Activated CD4-positive, alpha-beta memory T cell treated with anti-CD3 and anti-CD28 coated beads, Interleukin-2, amount 10 ng/mL, durations not matched to agents 7 days and 5 days (primary cell): Measurements from ENCODE around the gene MOB1A. TPM values are rescaled to one million over a fixed set of nuclear protein-coding genes. Genes with fewer than 3 reads are reported as not detected.
"Not testable (repeated sequence)": the region's sequence is repeated elsewhere in the genome, so short reads cannot be mapped to it uniquely, and the experiment has no call there.

Source experiments
- CTCF ChIA-PET: fragments of 350-600 bp; sonication (Branson Sonifier 250); formaldehyde crosslinking; loops from one replicate; lab custom pipeline; 2021; ENCODE audit warnings: antibody characterized with exemption, inconsistent platforms; lab: Charles Lee
- POLR2A ChIA-PET: fragments of 350-600 bp; sonication (Branson Sonifier 250); formaldehyde crosslinking; loops from one replicate; lab custom pipeline; 2021; ENCODE audit warnings: antibody characterized with exemption; lab: Charles Lee
- DNase-seq: peaks from one replicate; pipeline ENCODE4 v3.0.0-alpha.2; 2020
- H3K27ac Mint-ChIP-seq: one replicate; pipeline ENCODE4 v1.8.0; 2021; ENCODE audit warnings: mild to moderate bottlenecking, mixed read lengths
- H3K27me3 Mint-ChIP-seq: one replicate; pipeline ENCODE4 v1.8.0; 2021; ENCODE audit warnings: mixed read lengths
- H3K36me3 Mint-ChIP-seq: one replicate; pipeline ENCODE4 v1.8.0; 2021; ENCODE audit warnings: low read depth, mixed read lengths
- H3K4me1 Mint-ChIP-seq: one replicate; pipeline ENCODE4 v1.8.0; 2021; ENCODE audit warnings: mixed read lengths
- H3K4me3 Mint-ChIP-seq: one replicate; pipeline ENCODE4 v1.8.0; 2021; ENCODE audit warnings: mild to moderate bottlenecking, mixed read lengths
- H3K9me3 Mint-ChIP-seq: one replicate; pipeline ENCODE4 v1.8.0; 2021; ENCODE audit warnings: mixed read lengths
- total RNA-seq, 2 experiments: library from RNA; stranded (reverse); gene quantifications; one replicate each; pipeline ENCODE4 v1.2.3, GENCODE V29; 2021

MOB1A gene
- total RNA-seq, 2 experiments from 2014 or later = 188 to 193 TPM

- ChIA-PET POLR2A (interaction anchor here (0.7 to 7.4 kb wide), 18 partner anchors 11 to 323 kb away, joined by 3 to 47 read pairs (median 4); partner anchors contain the start of genes MOB1A, MTHFD2 and STAMBP), CTCF (interaction anchor here (0.5 to 6.7 kb wide), 32 partner anchors 8 to 410 kb away, joined by 3 to 127 read pairs (median 4); partner anchors contain the start of genes MOB1A, MTHFD2, STAMBP and TPRKB)
- Mint-ChIP-seq H3K4me3 (no peak overlapping the region), H3K9me3 (no peaks in the 10 kb centered on the region), H3K36me3 (peaks cover 19% of the 10 kb centered on the region), H3K27ac (no peak overlapping the region), H3K27me3 (no peaks in the 10 kb centered on the region), H3K4me1 (peaks cover 12% of the 10 kb centered on the region)
- DNase-seq = peak; percentile 51
These were observed 31.6 kb downstream of the MOB1A start for GRCh38 chr2:74146929-74147726.

- peaks cover 8% of the 10 kb centered on the region for H3K4me1 Mint-ChIP-seq
- H3K27me3 Mint-ChIP-seq = no peaks in the 10 kb centered on the region
- H3K27ac Mint-ChIP-seq = no peak overlapping the region
- POLR2A ChIA-PET = no interaction called here
- peaks cover 12% of the 10 kb centered on the region for H3K36me3 Mint-ChIP-seq
- CTCF ChIA-PET = interaction anchor here (1.3 kb wide), 1 partner anchor 9 kb away, joined by 3 read pairs; no protein-coding TSS in a partner anchor
- H3K4me3 Mint-ChIP-seq = no peak overlapping the region
- no peaks in the 10 kb centered on the region for H3K9me3 Mint-ChIP-seq
- no peak for DNase-seq
These were observed 36.3 kb downstream of the MOB1A start for GRCh38 chr2:74142340-74142739.

GRCh38 chr2:74138600-74139323 is 39.9 kb downstream of the MOB1A start:
- H3K4me1 Mint-ChIP-seq = no peaks in the 10 kb centered on the region
- no peak overlapping the region for H3K27ac Mint-ChIP-seq
- peaks cover 27% of the 10 kb centered on the region for H3K36me3 Mint-ChIP-seq
- CTCF ChIA-PET = interaction anchor here (1.3 to 1.6 kb wide), 2 partner anchors 8 to 13 kb away, joined by 5 to 6 read pairs; partner anchors contain the start of gene BOLA3
- H3K4me3 Mint-ChIP-seq = no peak overlapping the region
- H3K9me3 Mint-ChIP-seq = no peaks in the 10 kb centered on the region
- H3K27me3 Mint-ChIP-seq = no peaks in the 10 kb centered on the region
- POLR2A ChIA-PET = interaction anchor here (0.8 kb wide), 1 partner anchor 67 kb away, joined by 3 read pairs; no protein-coding TSS in a partner anchor
- DNase-seq = no peak

- no peak overlapping the region for H3K27ac Mint-ChIP-seq
These were observed 40.8 kb downstream of the MOB1A start for GRCh38 chr2:74137651-74138599.

GRCh38 chr2:74131901-74132300 is 46.8 kb downstream of the MOB1A start:
- Mint-ChIP-seq H3K4me1 (peaks cover 2% of the 10 kb centered on the region), H3K27ac (no peak overlapping the region), H3K4me3 (no peak overlapping the region), H3K36me3 (peaks cover 18% of the 10 kb centered on the region), H3K27me3 (peaks cover 12% of the 10 kb centered on the region), H3K9me3 (no peaks in the 10 kb centered on the region)
- ChIA-PET CTCF (no interaction called here), POLR2A (no interaction called here)
- no peak for DNase-seq

More at GRCh38 chr2:74137651-74138599, 40.8 kb downstream of the MOB1A start:
- Mint-ChIP-seq H3K27me3 (peaks cover 1% of the 10 kb centered on the region), H3K4me1 (no peaks in the 10 kb centered on the region), H3K9me3 (no peaks in the 10 kb centered on the region), H3K4me3 (no peak overlapping the region), H3K36me3 (peaks cover 27% of the 10 kb centered on the region)
- DNase-seq = no peak
- ChIA-PET POLR2A (no interaction called here), CTCF (interaction anchor here (1.3 to 1.6 kb wide), 2 partner anchors 9 to 14 kb away, joined by 5 to 6 read pairs; partner anchors contain the start of gene BOLA3)

GRCh38 chr2:74130211-74130995 is 48.3 kb downstream of the MOB1A start:
- peaks cover 15% of the 10 kb centered on the region for H3K36me3 Mint-ChIP-seq
- H3K4me3 Mint-ChIP-seq = no peak overlapping the region
- no peaks in the 10 kb centered on the region for H3K9me3 Mint-ChIP-seq
- H3K4me1 Mint-ChIP-seq = peaks cover 2% of the 10 kb centered on the region
- peaks cover 12% of the 10 kb centered on the region for H3K27me3 Mint-ChIP-seq
- H3K27ac Mint-ChIP-seq = no peak overlapping the region
- CTCF ChIA-PET = interaction anchor here (0.8 kb wide), 1 partner anchor 10 kb away, joined by 3 read pairs; no protein-coding TSS in a partner anchor
- POLR2A ChIA-PET = interaction anchor here (0.7 kb wide), 1 partner anchor 10 kb away, joined by 3 read pairs; no protein-coding TSS in a partner anchor
- no peak for DNase-seq

GRCh38 chr2:74128206-74128605 is 50.5 kb downstream of the MOB1A start:
- peaks cover 2% of the 10 kb centered on the region for H3K36me3 Mint-ChIP-seq
- POLR2A ChIA-PET = no interaction called here
- CTCF ChIA-PET = interaction anchor here (0.7 to 1.1 kb wide), 3 partner anchors 24 to 307 kb away, joined by 3 to 5 read pairs (median 3); no protein-coding TSS in a partner anchor

GRCh38 chr2:74123955-74124354 is 54.7 kb downstream of the MOB1A start:
- POLR2A ChIA-PET, DNase-seq, H3K4me3 Mint-ChIP-seq, H3K27ac Mint-ChIP-seq, H3K27me3 Mint-ChIP-seq, CTCF ChIA-PET: not testable (repeated sequence)
- peaks cover 13% of the 10 kb centered on the region for H3K4me1 Mint-ChIP-seq
- peaks cover 22% of the 10 kb centered on the region for H3K9me3 Mint-ChIP-seq
- H3K36me3 Mint-ChIP-seq = peaks cover 12% of the 10 kb centered on the region

More at GRCh38 chr2:74128206-74128605, 50.5 kb downstream of the MOB1A start:
- Mint-ChIP-seq H3K4me1 (peaks cover 2% of the 10 kb centered on the region), H3K27ac (no peak overlapping the region), H3K27me3 (peaks cover 12% of the 10 kb centered on the region), H3K9me3 (no peaks in the 10 kb centered on the region), H3K4me3 (no peak overlapping the region)
- DNase-seq = no peak

GRCh38 chr2:74121846-74122245 is 56.8 kb downstream of the MOB1A start:
- H3K27ac Mint-ChIP-seq, DNase-seq, H3K27me3 Mint-ChIP-seq, H3K4me3 Mint-ChIP-seq: not testable (repeated sequence)
- Mint-ChIP-seq H3K4me1 (peaks cover 16% of the 10 kb centered on the region), H3K9me3 (peaks cover 22% of the 10 kb centered on the region), H3K36me3 (peaks cover 12% of the 10 kb centered on the region)
- ChIA-PET CTCF (interaction anchor here (0.6 to 2.3 kb wide), 7 partner anchors 18 to 330 kb away, joined by 3 to 11 read pairs (median 8); partner anchors contain the start of genes BOLA3 and STAMBP), POLR2A (interaction anchor here (1.1 to 1.9 kb wide), 4 partner anchors 11 to 385 kb away, joined by 3 to 9 read pairs (median 4); partner anchors contain the start of gene TPRKB)

- Mint-ChIP-seq H3K36me3 (peaks cover 12% of the 10 kb centered on the region), H3K4me1 (peaks cover 16% of the 10 kb centered on the region), H3K27me3 (peaks cover 2% of the 10 kb centered on the region), H3K9me3 (peaks cover 22% of the 10 kb centered on the region), H3K4me3 (peak overlapping the region; percentile 79), H3K27ac (peak overlapping the region; percentile 81)
- POLR2A ChIA-PET = interaction anchor here (0.6 to 2.4 kb wide), 21 partner anchors 8 to 292 kb away, joined by 3 to 13 read pairs (median 4); partner anchors contain the start of genes MOB1A, MTHFD2 and STAMBP
- DNase-seq = peak; percentile 87
- CTCF ChIA-PET = interaction anchor here (0.6 to 2.3 kb wide), 20 partner anchors 10 to 297 kb away, joined by 3 to 11 read pairs (median 4); partner anchors contain the start of genes BOLA3, MOB1A and STAMBP
These were observed 58.5 kb downstream of the MOB1A start for GRCh38 chr2:74119912-74120825.
